ENCODE results near the gene SPDYE6.
"Not testable (repeated sequence)": the region's sequence is repeated elsewhere in the genome, so short reads cannot be mapped to it uniquely, and the experiment has no call there.

Gene SPDYE6

GRCh38 chr7:102310414-102310815, 45.8 kb downstream of the SPDYE6 start:
- H3K4me3 ChIP-seq (ENCODE audit: low read depth, low read length) = no peak overlapping the region
- TF ChIP-seq CTCF (IDR thresholded peaks at IDR 0.05; ENCODE audit: borderline replicate concordance, insufficient read depth, low read depth, low read length) = no peak

- TF ChIP-seq CTCF (IDR thresholded peaks at IDR 0.05; ENCODE audit: borderline replicate concordance, insufficient read depth, low read depth, low read length) = no peak
- H3K4me3 ChIP-seq (ENCODE audit: low read depth, low read length) = peak overlapping the region; percentile 23
Measured at GRCh38 chr7:102306916-102307677, 49.1 kb downstream of the SPDYE6 start.

GRCh38 chr7:102305414-102306268, 50.6 kb downstream of the SPDYE6 start:
- H3K4me3 ChIP-seq (ENCODE audit: low read depth, low read length) = no peak overlapping the region
- no peak for TF ChIP-seq CTCF (IDR thresholded peaks at IDR 0.05; ENCODE audit: borderline replicate concordance, insufficient read depth, low read depth, low read length)

- no peak for TF ChIP-seq CTCF (IDR thresholded peaks at IDR 0.05; ENCODE audit: borderline replicate concordance, insufficient read depth, low read depth, low read length)
- H3K4me3 ChIP-seq (ENCODE audit: low read depth, low read length) = no peak overlapping the region
Measured at GRCh38 chr7:102304668-102305067, 51.6 kb downstream of the SPDYE6 start.

- H3K4me3 ChIP-seq (ENCODE audit: low read depth, low read length) = no peak overlapping the region
- no peak for TF ChIP-seq CTCF (IDR thresholded peaks at IDR 0.05; ENCODE audit: borderline replicate concordance, insufficient read depth, low read depth, low read length)
Measured at GRCh38 chr7:102303669-102304422, 52.4 kb downstream of the SPDYE6 start.

- no peak overlapping the region for H3K4me3 ChIP-seq (ENCODE audit: low read depth, low read length)
- no peak for TF ChIP-seq CTCF (IDR thresholded peaks at IDR 0.05; ENCODE audit: borderline replicate concordance, insufficient read depth, low read depth, low read length)
Measured at GRCh38 chr7:102302025-102302424, 54.2 kb downstream of the SPDYE6 start.

- H3K4me3 ChIP-seq (ENCODE audit: low read depth, low read length) = not testable (repeated sequence)
Measured at GRCh38 chr7:102301367-102301766, 54.9 kb downstream of the SPDYE6 start.

Data from GM12875 (cell line).